ENCODE results near the gene CDH4.

CDH4 gene

DNA sequence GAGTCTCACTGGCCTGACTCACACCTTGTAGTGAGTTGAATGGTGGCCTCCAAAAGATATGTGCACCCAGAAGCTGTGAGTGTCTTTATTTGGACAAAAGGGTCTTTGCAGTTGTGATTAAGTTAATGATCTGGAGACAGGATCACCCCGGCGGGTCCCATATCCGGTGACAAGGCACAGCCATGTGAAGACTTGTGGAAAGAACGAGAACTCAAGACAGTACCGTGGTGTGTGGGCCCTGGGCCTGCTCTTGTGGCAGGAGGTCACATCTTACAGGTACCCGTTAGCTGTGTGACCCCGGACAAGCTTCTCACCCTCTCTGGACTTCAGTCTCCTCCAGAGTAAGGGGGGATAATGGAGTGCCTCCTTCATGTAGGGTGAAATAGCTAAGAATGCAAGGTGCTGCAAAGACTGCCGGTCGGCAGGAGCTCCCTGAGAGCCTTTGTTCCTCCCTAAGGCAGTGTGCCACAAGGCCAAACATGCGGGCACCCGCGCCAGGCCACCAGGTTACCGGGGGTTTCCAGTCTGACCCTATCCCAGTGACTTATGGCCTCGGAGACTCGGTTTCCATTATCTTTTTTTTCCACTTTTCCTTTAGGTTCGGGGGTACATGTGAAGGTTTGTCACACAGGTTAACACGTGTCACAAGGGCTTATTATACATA, 39.2 kb downstream of the CDH4 start:
- Histone ChIP-seq H3K36me3 (ENCODE audit: control insufficient read depth, insufficient read depth, low read length) (no peaks in the 10 kb centered on the region), H3K4me1 (ENCODE audit: control insufficient read depth, insufficient read depth, low read length) (no peaks in the 10 kb centered on the region), H3K9ac (ENCODE audit: low read length) (no peak overlapping the region), H3K27me3 (ENCODE audit: control insufficient read depth, insufficient read depth, low read length) (no peaks in the 10 kb centered on the region), H3K27ac (ENCODE audit: low read depth, low read length) (no peak overlapping the region), H3K4me3 (ENCODE audit: low read length) (no peak overlapping the region)

DNA sequence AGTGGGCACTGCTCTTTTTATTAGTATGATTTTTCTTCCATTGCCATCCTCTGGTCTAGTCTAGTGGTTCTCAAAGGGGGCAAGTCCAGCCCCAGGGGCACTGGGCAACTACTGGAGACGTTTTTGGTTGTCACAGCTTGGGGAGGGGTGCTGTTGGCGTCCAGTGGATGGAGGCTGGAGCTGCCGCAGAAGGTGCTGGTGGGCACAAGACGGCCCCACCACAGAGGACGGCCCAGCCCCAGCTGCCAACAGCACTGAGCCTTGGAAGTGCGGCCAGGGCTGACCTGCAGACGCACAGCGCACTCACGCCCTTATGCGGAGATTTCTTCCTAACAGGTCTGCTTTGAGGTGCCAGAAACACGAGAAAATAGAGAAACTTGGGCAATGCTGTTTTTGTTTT, 40.3 kb downstream of the CDH4 start:
- no peak overlapping the region for H3K27ac ChIP-seq (ENCODE audit: low read depth, low read length)
- H3K4me3 ChIP-seq (ENCODE audit: low read length) = no peak overlapping the region
- H3K4me1 ChIP-seq (ENCODE audit: control insufficient read depth, insufficient read depth, low read length) = no peaks in the 10 kb centered on the region
- H3K27me3 ChIP-seq (ENCODE audit: control insufficient read depth, insufficient read depth, low read length) = no peaks in the 10 kb centered on the region
- no peaks in the 10 kb centered on the region for H3K36me3 ChIP-seq (ENCODE audit: control insufficient read depth, insufficient read depth, low read length)
- H3K9ac ChIP-seq (ENCODE audit: low read length) = no peak overlapping the region

GRCh38 chr20:61292821-61293612, 41.0 kb downstream of the CDH4 start:
- Histone ChIP-seq H3K27ac (ENCODE audit: low read depth, low read length) (no peak overlapping the region), H3K9ac (ENCODE audit: low read length) (no peak overlapping the region), H3K27me3 (ENCODE audit: control insufficient read depth, insufficient read depth, low read length) (no peaks in the 10 kb centered on the region), H3K4me3 (ENCODE audit: low read length) (no peak overlapping the region), H3K4me1 (ENCODE audit: control insufficient read depth, insufficient read depth, low read length) (no peaks in the 10 kb centered on the region), H3K36me3 (ENCODE audit: control insufficient read depth, insufficient read depth, low read length) (no peaks in the 10 kb centered on the region)

DNA sequence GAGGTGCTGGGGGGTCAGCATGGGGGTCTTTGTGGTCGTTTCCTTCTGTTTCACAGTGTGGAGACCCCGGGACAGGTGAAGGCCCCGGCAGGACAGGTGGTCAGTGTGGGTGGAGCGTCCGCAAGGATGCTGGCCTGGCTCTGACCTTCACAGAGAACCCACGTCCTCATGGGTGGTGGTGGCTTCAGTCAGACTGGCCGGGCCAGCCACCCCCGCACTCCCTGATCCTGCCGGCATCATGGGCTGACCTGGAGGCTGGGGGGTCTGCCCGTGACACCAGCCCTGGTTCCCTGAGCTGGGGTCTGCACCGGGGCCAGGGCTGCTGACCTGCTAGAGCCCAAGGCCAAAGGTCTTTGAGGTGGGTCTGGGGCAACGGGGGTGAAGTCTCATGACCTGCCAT, 41.9 kb downstream of the CDH4 start:
- Histone ChIP-seq H3K27ac (ENCODE audit: low read depth, low read length) (no peak overlapping the region), H3K4me1 (ENCODE audit: control insufficient read depth, insufficient read depth, low read length) (no peaks in the 10 kb centered on the region), H3K4me3 (ENCODE audit: low read length) (no peak overlapping the region), H3K9ac (ENCODE audit: low read length) (no peak overlapping the region), H3K27me3 (ENCODE audit: control insufficient read depth, insufficient read depth, low read length) (no peaks in the 10 kb centered on the region), H3K36me3 (ENCODE audit: control insufficient read depth, insufficient read depth, low read length) (no peaks in the 10 kb centered on the region)

GRCh38 chr20:61295249-61295648, 43.2 kb downstream of the CDH4 start:
- H3K4me3 ChIP-seq (ENCODE audit: low read length) = no peak overlapping the region
- H3K27ac ChIP-seq (ENCODE audit: low read depth, low read length) = no peak overlapping the region

DNA sequence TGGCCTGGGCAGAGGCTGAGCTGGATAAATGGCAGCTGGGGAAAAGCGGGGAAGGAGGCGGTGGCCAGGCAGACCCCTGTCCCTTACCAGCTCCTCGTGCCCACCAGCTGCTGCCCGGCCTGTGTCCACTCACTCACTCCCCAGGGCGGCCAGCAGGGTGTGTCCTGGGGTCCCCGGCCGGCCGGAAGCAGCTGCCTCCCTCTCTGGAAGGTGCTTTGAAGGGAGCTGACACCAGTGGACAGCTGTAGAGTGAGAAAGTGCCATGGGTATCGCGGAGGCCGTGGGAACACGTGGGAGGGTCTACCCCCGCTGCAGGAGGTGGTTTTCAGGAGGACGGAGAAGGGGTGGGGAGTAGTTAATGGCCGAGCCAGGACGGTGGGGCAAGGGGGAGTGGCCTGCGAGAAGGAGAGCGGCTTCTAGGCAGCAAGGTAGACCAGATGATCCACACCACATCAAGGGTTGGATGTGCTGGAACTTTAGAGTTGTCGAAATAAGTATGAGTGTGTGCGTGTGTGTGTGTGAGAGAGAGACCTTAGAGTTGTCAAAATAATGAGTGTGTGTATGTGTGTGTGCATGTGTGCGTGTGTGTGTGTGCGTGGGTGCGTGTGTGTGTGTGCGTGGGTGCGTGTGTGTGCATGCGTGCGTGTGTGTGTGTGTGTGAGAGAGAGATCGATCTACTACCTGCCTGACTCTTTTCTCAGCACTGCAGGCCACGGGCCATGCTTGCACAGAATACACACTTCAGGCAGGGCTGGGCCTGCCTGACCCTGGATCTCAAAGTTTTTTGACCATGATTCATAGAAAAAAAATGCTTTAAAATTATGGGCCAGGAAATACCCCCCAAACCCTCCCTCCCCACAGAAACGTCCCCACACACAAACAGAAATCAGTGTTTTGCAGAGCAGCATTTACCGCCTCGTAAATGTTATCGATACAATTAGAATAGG, 43.9 kb downstream of the CDH4 start:
- H3K9ac ChIP-seq (ENCODE audit: low read length) = no peak overlapping the region
- no peaks in the 10 kb centered on the region for H3K4me1 ChIP-seq (ENCODE audit: control insufficient read depth, insufficient read depth, low read length)
- H3K27ac ChIP-seq (ENCODE audit: low read depth, low read length) = no peak overlapping the region
- no peak overlapping the region for H3K4me3 ChIP-seq (ENCODE audit: low read length)
- no peaks in the 10 kb centered on the region for H3K36me3 ChIP-seq (ENCODE audit: control insufficient read depth, insufficient read depth, low read length)
- no peaks in the 10 kb centered on the region for H3K27me3 ChIP-seq (ENCODE audit: control insufficient read depth, insufficient read depth, low read length)

More at GRCh38 chr20:61295249-61295648, 43.2 kb downstream of the CDH4 start:
- H3K9ac ChIP-seq (ENCODE audit: low read length) = no peak overlapping the region
- H3K4me1 ChIP-seq (ENCODE audit: control insufficient read depth, insufficient read depth, low read length) = no peaks in the 10 kb centered on the region
- H3K27me3 ChIP-seq (ENCODE audit: control insufficient read depth, insufficient read depth, low read length) = no peaks in the 10 kb centered on the region
- no peaks in the 10 kb centered on the region for H3K36me3 ChIP-seq (ENCODE audit: control insufficient read depth, insufficient read depth, low read length)

- no peaks in the 10 kb centered on the region for H3K4me1 ChIP-seq (ENCODE audit: control insufficient read depth, insufficient read depth, low read length)
- no peaks in the 10 kb centered on the region for H3K27me3 ChIP-seq (ENCODE audit: control insufficient read depth, insufficient read depth, low read length)
- H3K4me3 ChIP-seq (ENCODE audit: low read length) = no peak overlapping the region
- no peak overlapping the region for H3K9ac ChIP-seq (ENCODE audit: low read length)
- H3K27ac ChIP-seq (ENCODE audit: low read depth, low read length) = no peak overlapping the region
- no peaks in the 10 kb centered on the region for H3K36me3 ChIP-seq (ENCODE audit: control insufficient read depth, insufficient read depth, low read length)
These were observed 44.6 kb downstream of the CDH4 start for GRCh38 chr20:61296629-61297019.

DNA sequence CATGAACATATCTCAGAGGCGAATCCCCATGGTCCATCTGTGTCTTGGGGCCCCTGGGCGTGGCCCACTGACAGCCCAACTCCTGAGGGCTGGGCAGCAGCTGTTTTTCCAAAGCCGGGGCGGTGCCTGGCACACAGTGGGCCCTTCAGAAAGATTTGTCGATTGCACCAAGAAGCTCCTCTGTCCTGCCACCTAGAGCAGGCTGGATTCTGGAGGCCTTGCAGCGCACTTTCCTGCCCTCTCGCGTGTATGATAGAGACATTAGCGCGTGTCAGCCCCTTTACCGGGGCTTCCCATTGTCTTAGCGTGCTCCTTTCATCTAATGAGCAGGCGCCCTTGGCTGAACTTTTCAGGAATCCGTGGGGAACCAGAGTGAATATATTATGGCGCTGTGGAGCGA, 45.4 kb downstream of the CDH4 start:
- Histone ChIP-seq H3K4me3 (ENCODE audit: low read length) (no peak overlapping the region), H3K27ac (ENCODE audit: low read depth, low read length) (no peak overlapping the region), H3K27me3 (ENCODE audit: control insufficient read depth, insufficient read depth, low read length) (no peaks in the 10 kb centered on the region), H3K4me1 (ENCODE audit: control insufficient read depth, insufficient read depth, low read length) (no peaks in the 10 kb centered on the region), H3K9ac (ENCODE audit: low read length) (no peak overlapping the region), H3K36me3 (ENCODE audit: control insufficient read depth, insufficient read depth, low read length) (no peaks in the 10 kb centered on the region)

GRCh38 chr20:61297986-61298385, 45.9 kb downstream of the CDH4 start:
- no peaks in the 10 kb centered on the region for H3K27me3 ChIP-seq (ENCODE audit: control insufficient read depth, insufficient read depth, low read length)
- no peaks in the 10 kb centered on the region for H3K36me3 ChIP-seq (ENCODE audit: control insufficient read depth, insufficient read depth, low read length)
- H3K9ac ChIP-seq (ENCODE audit: low read length) = no peak overlapping the region
- H3K27ac ChIP-seq (ENCODE audit: low read depth, low read length) = no peak overlapping the region
- no peak overlapping the region for H3K4me3 ChIP-seq (ENCODE audit: low read length)
- no peaks in the 10 kb centered on the region for H3K4me1 ChIP-seq (ENCODE audit: control insufficient read depth, insufficient read depth, low read length)

DNA sequence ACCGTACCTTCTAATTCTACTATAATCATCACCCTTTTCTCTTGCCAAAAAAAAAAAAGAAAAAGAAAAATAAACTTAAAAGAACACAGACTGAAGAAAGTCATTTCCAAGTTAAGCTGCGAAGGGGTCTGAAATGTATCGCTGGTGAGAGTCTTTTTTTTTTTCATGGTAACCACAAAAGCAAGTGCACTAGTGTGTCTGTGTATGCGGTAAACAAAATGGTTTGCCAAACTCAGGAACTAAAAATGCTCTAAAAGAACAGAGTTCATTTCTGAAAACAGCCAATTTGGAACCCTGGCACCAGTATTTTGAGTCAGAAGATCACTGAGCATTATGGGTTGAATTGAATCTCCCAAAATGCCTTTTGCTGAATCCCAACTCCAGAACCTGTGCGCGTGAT, 46.6 kb downstream of the CDH4 start:
- H3K36me3 ChIP-seq (ENCODE audit: control insufficient read depth, insufficient read depth, low read length) = no peaks in the 10 kb centered on the region
- no peaks in the 10 kb centered on the region for H3K27me3 ChIP-seq (ENCODE audit: control insufficient read depth, insufficient read depth, low read length)
- H3K9ac ChIP-seq (ENCODE audit: low read length) = no peak overlapping the region
- no peak overlapping the region for H3K27ac ChIP-seq (ENCODE audit: low read depth, low read length)
- no peaks in the 10 kb centered on the region for H3K4me1 ChIP-seq (ENCODE audit: control insufficient read depth, insufficient read depth, low read length)
- no peak overlapping the region for H3K4me3 ChIP-seq (ENCODE audit: low read length)

GRCh38 chr20:61299104-61299503, 47.0 kb downstream of the CDH4 start:
- Histone ChIP-seq H3K4me3 (ENCODE audit: low read length) (no peak overlapping the region), H3K27ac (ENCODE audit: low read depth, low read length) (no peak overlapping the region), H3K36me3 (ENCODE audit: control insufficient read depth, insufficient read depth, low read length) (no peaks in the 10 kb centered on the region), H3K4me1 (ENCODE audit: control insufficient read depth, insufficient read depth, low read length) (no peaks in the 10 kb centered on the region), H3K9ac (ENCODE audit: low read length) (no peak overlapping the region), H3K27me3 (ENCODE audit: control insufficient read depth, insufficient read depth, low read length) (no peaks in the 10 kb centered on the region)

- no peaks in the 10 kb centered on the region for H3K4me1 ChIP-seq (ENCODE audit: control insufficient read depth, insufficient read depth, low read length)
- no peak overlapping the region for H3K9ac ChIP-seq (ENCODE audit: low read length)
- H3K27ac ChIP-seq (ENCODE audit: low read depth, low read length) = no peak overlapping the region
- H3K27me3 ChIP-seq (ENCODE audit: control insufficient read depth, insufficient read depth, low read length) = no peaks in the 10 kb centered on the region
- no peaks in the 10 kb centered on the region for H3K36me3 ChIP-seq (ENCODE audit: control insufficient read depth, insufficient read depth, low read length)
- H3K4me3 ChIP-seq (ENCODE audit: low read length) = no peak overlapping the region
These were observed 47.6 kb downstream of the CDH4 start for GRCh38 chr20:61299618-61300017.
